Measurements from ENCODE around the gene NCOA5. TPM values are rescaled to one million over a fixed set of nuclear protein-coding genes. Genes with fewer than 3 reads are reported as not detected.
A peak's percentile ranks its signal among the peaks of the same experiment; 100 is the strongest.

The NCOA5 gene
- total RNA-seq, 1 donor from 2014 or later: 10.3 TPM

- H2AFZ ChIP-seq (replicated peaks): no peak overlapping the region
- H3K4me3 ChIP-seq: no peak overlapping the region
- H3K27ac Mint-ChIP-seq: no peak overlapping the region
- H3K36me3 Mint-ChIP-seq: no peaks in the 10 kb centered on the region
- peaks cover 81% of the 10 kb centered on the region for H3K27me3 ChIP-seq
- peak; percentile 60 for DNase-seq (ENCODE audit: low spot score)
- no peaks in the 10 kb centered on the region for H3K79me2 ChIP-seq (ENCODE audit: low read depth)
- H3K27ac ChIP-seq: peak overlapping the region; percentile 57
- no peak overlapping the region for H3K4me3 Mint-ChIP-seq
- H3K4me2 ChIP-seq: peak overlapping the region; percentile 23
- H3K4me1 Mint-ChIP-seq: no peaks in the 10 kb centered on the region
- TF ChIP-seq EZH2 (IDR thresholded peaks at IDR 0.05): no peak
- TF ChIP-seq, protein P1, sequence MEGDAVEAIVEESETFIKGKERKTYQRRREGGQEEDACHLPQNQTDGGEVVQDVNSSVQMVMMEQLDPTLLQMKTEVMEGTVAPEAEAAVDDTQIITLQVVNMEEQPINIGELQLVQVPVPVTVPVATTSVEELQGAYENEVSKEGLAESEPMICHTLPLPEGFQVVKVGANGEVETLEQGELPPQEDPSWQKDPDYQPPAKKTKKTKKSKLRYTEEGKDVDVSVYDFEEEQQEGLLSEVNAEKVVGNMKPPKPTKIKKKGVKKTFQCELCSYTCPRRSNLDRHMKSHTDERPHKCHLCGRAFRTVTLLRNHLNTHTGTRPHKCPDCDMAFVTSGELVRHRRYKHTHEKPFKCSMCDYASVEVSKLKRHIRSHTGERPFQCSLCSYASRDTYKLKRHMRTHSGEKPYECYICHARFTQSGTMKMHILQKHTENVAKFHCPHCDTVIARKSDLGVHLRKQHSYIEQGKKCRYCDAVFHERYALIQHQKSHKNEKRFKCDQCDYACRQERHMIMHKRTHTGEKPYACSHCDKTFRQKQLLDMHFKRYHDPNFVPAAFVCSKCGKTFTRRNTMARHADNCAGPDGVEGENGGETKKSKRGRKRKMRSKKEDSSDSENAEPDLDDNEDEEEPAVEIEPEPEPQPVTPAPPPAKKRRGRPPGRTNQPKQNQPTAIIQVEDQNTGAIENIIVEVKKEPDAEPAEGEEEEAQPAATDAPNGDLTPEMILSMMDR (IDR thresholded peaks at IDR 0.05): no peak
- TF ChIP-seq EZH2phosphoT487 (IDR thresholded peaks at IDR 0.05): no peak
- peaks cover 13% of the 10 kb centered on the region for H3K4me1 ChIP-seq
- H3K9ac ChIP-seq: no peak overlapping the region
- no peaks in the 10 kb centered on the region for H3K36me3 ChIP-seq
- H3K9me3 Mint-ChIP-seq: no peaks in the 10 kb centered on the region
- H4K20me1 ChIP-seq (ENCODE audit: low read depth): no peaks in the 10 kb centered on the region
- H3K27me3 Mint-ChIP-seq (ENCODE audit: insufficient read depth, low read depth): peaks cover 5% of the 10 kb centered on the region
- peaks cover 9% of the 10 kb centered on the region for H3F3A ChIP-seq (ENCODE audit: low read depth)
- no peaks in the 10 kb centered on the region for H3K9me3 ChIP-seq (ENCODE audit: low read depth)
These were observed 22.8 kb upstream of the NCOA5 start for GRCh38 chr20:46112430-46113112.

- TF ChIP-seq, protein P1 (IDR thresholded peaks at IDR 0.05): no peak
- TF ChIP-seq EZH2 (IDR thresholded peaks at IDR 0.05): no peak
- no peak overlapping the region for H3K4me3 ChIP-seq
- H3F3A ChIP-seq (ENCODE audit: low read depth): peaks cover 7% of the 10 kb centered on the region
- H3K9ac ChIP-seq: no peak overlapping the region
- DNase-seq (ENCODE audit: low spot score): no peak
- H2AFZ ChIP-seq (replicated peaks): no peak overlapping the region
- no peak overlapping the region for H3K4me2 ChIP-seq
- H4K20me1 ChIP-seq (ENCODE audit: low read depth): no peaks in the 10 kb centered on the region
- H3K79me2 ChIP-seq (ENCODE audit: low read depth): no peaks in the 10 kb centered on the region
- no peaks in the 10 kb centered on the region for H3K9me3 ChIP-seq (ENCODE audit: low read depth)
- H3K36me3 Mint-ChIP-seq: no peaks in the 10 kb centered on the region
- H3K27me3 ChIP-seq: peaks cover 81% of the 10 kb centered on the region
- no peaks in the 10 kb centered on the region for H3K4me1 Mint-ChIP-seq
- H3K27ac ChIP-seq: no peak overlapping the region
- H3K27me3 Mint-ChIP-seq (ENCODE audit: insufficient read depth, low read depth): peaks cover 4% of the 10 kb centered on the region
- no peaks in the 10 kb centered on the region for H3K9me3 Mint-ChIP-seq
- H3K4me3 Mint-ChIP-seq: no peak overlapping the region
- H3K36me3 ChIP-seq: no peaks in the 10 kb centered on the region
- no peak overlapping the region for H3K27ac Mint-ChIP-seq
- H3K4me1 ChIP-seq: peaks cover 13% of the 10 kb centered on the region
These were observed 22.1 kb upstream of the NCOA5 start for GRCh38 chr20:46111836-46112212.

DNA sequence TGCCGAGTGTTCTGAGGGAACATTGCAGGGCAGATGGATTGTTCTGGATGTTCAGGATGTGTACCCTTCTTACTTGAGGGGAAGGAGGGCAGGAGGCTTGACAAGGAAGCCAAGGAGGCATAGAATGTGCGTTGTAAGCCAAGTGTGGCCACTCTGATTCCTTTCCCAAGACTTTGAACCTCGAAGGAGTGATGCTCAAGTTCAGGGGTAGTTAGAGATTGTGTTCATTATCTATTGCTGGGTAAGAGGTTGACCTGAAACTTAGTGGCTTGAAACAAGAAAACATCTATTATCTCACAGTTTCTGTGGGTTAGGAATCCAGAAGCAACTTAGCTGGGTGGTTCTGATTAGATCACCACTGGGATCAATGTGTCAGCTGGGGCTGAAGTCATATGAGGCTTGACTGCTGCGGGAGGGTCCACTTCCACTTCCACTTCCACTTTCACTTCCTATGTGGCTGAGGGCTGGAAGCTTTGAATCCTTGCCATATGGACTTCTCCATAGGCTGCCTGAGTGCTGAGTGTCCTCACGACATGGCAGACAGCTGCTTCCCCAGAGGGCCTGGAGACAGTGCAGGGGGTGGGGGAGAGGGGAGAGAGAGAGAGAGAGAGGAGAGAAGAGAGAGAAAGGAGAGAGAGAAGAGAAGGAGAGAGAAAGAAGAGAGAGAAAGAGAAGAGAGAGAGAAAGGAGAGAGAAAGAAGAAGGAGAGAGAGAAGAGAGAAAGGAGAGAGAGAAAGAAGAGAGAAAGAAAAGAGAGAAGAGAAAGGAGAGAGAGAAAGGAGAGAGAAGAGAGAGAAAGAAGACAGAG, 21.5 kb upstream of the NCOA5 start:
- no peak overlapping the region for H3K27ac Mint-ChIP-seq
- no peaks in the 10 kb centered on the region for H3K36me3 ChIP-seq
- peaks cover 7% of the 10 kb centered on the region for H3F3A ChIP-seq (ENCODE audit: low read depth)
- no peak overlapping the region for H2AFZ ChIP-seq (replicated peaks)
- no peaks in the 10 kb centered on the region for H3K79me2 ChIP-seq (ENCODE audit: low read depth)
- H3K4me3 Mint-ChIP-seq: no peak overlapping the region
- no peak overlapping the region for H3K4me3 ChIP-seq
- H3K27me3 ChIP-seq: peaks cover 79% of the 10 kb centered on the region
- TF ChIP-seq, protein P1 (IDR thresholded peaks at IDR 0.05): no peak
- H3K4me1 Mint-ChIP-seq: no peaks in the 10 kb centered on the region
- no peaks in the 10 kb centered on the region for H3K36me3 Mint-ChIP-seq
- H3K4me1 ChIP-seq: peaks cover 13% of the 10 kb centered on the region
- no peak overlapping the region for H3K27ac ChIP-seq
- DNase-seq (ENCODE audit: low spot score): no peak
- H3K9me3 ChIP-seq (ENCODE audit: low read depth): no peaks in the 10 kb centered on the region
- no peaks in the 10 kb centered on the region for H4K20me1 ChIP-seq (ENCODE audit: low read depth)
- H3K27me3 Mint-ChIP-seq (ENCODE audit: insufficient read depth, low read depth): peaks cover 4% of the 10 kb centered on the region
- H3K9me3 Mint-ChIP-seq: no peaks in the 10 kb centered on the region
- H3K9ac ChIP-seq: no peak overlapping the region
- H3K4me2 ChIP-seq: no peak overlapping the region
